Measurements from ENCODE around the gene OMP.

Gene OMP

DNA sequence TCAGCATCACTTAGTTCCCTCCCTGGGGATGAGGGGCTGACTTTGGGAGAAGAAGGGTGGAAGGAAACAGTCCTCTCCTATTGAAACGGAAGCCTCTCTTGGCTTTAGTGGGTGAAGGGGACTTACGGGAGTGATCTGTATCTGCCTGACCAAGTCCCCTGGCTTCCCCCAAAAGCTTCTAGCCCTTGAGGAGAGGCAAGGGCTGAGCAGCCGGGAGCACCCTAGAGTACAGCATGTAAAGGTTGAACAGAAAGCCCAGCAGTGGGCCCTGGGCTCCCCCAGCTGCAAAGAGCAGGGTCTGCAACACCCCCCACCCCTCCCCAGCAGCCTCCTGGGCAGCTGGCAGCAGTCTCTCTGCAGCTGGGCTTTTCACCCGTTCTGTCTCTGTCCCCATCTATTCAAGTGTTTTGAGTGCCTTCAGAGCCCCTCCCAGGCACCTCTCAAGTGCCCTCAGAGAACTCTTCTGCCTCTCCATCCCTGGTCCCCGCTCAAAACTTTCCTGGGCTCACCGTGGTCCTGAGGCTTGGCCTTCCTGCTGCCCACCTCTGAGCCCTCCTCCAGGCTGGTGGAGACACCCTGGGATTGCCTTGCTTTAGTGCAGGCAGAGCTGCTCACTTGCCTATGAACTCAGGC, 33.2 kb upstream of the OMP start:
- in situ Hi-C loops (cut with HindIII; ENCODE audit: low sequenced_read_pairs) = no loop called here

DNA sequence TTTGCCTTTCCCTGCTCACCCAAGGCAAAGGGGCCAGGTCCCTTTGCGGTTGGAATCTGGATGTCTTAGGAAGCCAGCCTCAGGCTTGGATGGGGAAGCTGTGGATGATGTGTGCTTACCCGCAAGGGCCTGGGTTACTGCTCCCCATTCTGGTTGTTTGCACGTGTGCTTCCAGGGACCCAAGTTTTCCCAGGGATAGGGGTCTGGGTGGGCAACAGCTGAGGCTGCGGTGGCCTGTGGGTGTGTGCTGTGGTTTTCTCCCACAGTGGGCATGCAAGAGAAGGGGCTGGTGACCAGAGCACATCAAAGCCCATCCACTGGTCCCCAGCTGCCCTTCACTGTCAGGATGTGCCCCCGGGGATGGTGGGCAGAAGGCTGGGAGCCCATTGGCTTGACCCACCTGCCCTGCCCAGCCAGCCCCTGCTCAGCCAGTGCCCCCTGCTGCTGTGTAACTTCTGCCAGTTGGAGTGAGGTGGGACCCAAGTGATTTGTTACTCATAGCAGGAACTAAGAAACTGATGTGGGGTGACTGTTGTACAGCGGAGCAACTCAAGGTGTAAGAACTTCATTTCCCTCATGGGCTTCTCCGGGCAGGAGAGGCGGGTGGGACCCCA, 32.6 kb upstream of the OMP start:
- in situ Hi-C loops (cut with HindIII; ENCODE audit: low sequenced_read_pairs) = no loop called here

DNA sequence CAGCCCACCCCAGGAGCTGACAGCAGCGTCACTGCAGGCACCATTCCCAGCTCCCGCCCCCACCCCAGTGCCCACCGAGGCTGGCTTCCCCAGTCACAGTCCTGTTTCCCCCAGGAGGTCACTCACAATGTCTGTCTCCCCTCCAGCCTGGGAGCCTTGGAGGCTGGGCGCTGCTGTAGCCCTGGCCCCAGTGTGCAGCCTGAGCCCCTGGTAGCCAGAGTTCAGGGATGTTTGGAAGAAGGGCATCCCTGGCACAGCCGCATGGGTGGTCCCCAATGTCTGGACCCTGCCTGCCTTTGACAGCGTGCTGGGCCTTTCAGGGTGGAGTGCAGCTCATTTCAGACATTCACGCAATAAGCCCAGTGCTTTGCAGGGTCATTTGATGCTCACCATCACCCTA, 31.6 kb upstream of the OMP start:
- in situ Hi-C loops (cut with HindIII; ENCODE audit: low sequenced_read_pairs) = no loop called here

DNA sequence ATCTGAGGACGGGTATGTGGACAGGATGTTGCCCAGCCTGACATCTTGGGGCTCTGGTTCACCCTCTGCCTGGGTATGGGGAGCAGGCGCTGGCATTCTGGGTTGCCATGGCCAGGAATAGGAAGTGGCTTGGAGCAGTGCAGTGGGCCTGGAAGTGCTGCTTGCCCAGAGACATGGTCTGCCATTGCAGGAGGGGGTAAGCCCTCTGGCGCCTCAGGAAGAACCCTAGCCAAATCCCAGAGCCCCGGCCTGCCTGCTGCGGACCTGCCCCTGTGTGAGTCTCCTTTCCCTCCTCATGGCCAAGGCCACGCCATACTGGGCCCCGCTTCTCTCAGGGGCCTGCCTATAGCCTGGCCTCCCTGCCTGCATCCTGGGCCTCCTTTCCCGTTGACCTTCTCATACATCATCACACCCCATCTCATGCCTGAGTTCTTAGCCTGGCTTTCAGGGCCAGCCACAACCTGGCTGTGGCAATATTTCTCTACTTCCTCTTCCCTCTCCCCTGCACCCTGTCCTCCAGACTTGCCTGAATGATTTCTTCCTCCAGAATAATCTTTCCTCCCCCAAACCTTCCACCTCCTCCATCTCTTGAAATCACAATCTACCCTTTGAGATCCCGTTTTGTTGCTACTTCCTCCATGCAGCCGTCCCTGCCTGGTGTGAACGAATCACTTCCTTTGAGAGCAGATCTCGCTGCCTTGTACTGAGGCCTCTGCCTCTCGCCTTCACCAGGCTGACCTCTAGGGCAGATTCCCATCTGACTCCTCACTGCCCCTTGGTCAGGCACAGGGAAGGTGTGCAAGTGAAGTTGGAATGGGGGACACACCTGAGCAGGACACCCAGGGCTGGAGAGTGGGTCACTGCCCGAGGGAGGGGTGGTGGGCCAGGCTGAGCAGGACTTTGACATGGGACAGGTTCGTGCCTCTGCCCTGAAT, 30.7 kb upstream of the OMP start:
- in situ Hi-C loops (cut with HindIII; ENCODE audit: low sequenced_read_pairs) = no loop called here

DNA sequence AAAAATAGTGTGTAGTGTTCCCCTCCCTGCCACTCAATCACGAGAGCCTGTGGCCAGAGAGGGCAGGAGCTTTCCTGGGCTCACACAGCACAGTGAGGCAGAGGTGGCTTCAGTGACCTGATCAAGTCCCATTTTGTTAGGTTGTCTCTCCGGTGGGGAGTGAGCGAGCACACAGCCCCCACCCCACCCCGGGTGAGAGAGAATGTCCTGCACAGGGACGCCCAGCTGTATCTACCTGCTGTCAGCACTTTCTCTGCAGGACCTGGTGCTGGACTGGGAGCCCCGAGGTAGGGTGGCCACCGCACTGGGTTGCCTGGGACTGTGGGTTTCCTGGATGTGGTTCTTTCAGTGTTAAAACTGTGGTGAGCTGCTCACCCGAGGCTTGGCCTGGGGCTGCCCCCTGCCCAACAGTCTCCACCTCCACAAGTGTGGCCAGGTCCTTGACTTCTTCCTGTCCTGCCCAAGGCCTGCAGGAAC, 29.8 kb upstream of the OMP start:
- in situ Hi-C loops (cut with HindIII; ENCODE audit: low sequenced_read_pairs) = no loop called here

DNA sequence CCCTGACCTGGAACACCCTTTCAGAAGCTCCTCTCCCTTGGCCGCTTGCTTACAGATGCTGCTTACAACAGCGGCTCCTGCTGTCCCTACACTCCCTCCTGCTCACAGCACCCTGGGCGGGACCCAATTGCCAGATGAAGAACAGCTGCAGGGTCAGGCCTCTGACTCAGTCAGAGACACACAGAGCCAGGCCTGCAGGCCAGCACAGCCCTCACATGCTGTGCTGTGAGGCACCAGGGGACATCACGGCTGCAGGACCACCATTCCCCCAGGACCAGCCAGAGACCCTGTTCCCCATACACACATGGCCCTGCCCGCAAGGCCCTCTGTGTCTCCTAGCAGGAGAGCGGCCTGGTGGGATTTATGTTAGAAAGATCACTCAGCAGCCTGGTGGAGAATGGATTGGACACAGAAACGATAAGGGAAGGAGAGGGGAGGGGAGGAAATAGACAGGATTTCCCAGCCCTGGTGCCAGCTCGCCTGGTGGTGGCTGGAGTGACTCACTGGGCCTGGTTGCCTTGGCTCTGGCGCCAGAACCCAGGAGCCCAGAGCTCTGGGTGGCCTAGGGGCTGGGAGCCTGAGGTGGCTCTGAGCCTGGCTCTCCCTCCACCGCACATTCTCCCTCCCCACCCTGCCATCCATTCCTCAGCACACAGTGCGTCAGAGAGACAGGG, 29.2 kb upstream of the OMP start:
- in situ Hi-C loops (cut with HindIII; ENCODE audit: low sequenced_read_pairs) = no loop called here

DNA sequence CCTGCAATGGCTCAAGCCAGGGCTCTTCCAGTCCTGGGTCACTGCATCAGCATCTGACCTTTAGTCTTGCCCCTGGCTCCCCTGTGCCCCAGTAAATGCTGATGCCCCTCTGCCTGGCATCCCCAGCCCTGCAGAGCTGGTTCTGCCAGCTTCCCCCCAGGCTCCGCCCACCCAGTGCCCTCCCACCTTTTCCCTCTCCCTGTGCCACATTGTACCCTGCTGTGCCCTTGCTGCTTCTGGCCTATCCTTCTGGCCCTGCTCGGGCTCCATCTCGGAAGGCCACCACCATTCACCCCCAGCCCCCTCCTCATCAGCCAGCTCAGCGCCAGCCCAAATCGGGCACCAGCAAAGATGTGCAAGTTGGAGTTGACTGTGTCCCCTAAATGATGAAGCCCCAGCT, 28.4 kb upstream of the OMP start:
- in situ Hi-C loops (cut with HindIII; ENCODE audit: low sequenced_read_pairs) = no loop called here

DNA sequence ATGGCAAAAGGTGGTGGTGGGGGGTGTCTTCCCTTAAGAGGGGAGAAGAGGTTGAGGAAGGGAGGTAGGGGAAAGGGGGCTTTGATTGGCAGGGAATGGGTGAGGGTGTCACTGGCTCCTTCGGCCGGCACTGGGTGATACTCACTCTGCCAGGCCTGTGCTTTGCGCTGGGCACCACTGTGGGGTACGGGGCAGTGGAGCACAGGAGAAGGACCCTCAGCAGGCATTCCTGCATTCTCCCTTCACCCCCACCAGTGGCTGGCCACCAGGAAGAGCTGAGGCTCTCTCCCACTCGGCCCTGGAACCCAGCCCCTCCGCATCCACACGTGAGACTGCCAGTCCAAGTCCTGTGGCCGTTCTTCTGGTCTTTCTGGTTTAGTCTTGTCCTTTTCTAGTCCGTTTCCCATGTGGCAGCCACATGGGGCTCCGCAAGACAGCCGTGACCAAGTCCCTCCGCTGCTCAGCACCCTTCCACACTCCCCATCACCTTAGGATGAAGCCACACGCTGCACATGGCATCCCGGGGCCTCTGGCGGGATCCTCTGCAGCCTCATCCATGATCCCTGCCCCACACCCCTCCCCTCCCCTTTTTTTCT, 27.9 kb upstream of the OMP start:
- in situ Hi-C loops (cut with HindIII; ENCODE audit: low sequenced_read_pairs) = no loop called here

DNA sequence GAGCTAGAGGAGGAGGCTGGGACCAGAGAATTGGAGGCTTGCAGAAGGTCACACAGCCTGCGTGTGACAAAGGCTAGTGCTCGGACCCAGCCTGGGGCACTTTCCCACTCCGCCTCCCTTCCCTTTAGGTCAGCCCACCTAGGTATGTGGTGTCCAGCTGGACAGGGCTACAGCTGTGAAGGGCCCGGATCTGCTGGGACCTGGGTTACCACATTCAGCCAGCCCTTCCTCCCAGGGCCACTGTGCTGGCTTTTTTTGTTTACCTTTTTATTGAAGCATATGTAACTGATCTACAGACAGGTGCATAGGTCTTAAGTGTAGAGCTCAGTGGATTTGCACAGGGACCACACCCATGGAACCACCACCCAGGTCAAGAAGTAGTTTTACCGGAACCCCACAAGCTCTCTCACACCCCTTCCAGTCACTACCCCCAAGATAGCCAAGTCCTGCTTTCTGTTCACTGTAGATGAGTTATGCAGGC, 27.2 kb upstream of the OMP start:
- in situ Hi-C loops (cut with HindIII; ENCODE audit: low sequenced_read_pairs) = no loop called here

DNA sequence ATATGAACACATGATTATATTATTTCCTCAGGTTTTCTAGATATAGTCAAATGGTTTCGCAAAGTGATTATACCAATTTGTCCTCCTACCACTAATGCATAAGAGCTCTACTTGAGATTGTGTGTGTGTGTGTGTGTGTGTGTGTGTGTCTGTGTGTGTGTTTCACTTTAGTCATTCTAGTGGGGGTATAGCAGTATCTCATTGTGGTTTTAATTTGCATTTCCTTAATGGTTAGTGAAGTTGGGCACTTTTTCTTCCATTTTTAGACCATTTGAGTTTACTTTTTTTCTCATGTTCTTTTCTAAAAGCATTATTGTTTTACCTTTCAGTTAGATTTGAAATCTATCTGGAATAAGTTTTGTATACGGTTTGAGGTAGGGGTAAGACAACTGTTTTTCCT, 23.0 kb upstream of the OMP start:
- in situ Hi-C loops (cut with HindIII; ENCODE audit: low sequenced_read_pairs) = no loop called here

DNA sequence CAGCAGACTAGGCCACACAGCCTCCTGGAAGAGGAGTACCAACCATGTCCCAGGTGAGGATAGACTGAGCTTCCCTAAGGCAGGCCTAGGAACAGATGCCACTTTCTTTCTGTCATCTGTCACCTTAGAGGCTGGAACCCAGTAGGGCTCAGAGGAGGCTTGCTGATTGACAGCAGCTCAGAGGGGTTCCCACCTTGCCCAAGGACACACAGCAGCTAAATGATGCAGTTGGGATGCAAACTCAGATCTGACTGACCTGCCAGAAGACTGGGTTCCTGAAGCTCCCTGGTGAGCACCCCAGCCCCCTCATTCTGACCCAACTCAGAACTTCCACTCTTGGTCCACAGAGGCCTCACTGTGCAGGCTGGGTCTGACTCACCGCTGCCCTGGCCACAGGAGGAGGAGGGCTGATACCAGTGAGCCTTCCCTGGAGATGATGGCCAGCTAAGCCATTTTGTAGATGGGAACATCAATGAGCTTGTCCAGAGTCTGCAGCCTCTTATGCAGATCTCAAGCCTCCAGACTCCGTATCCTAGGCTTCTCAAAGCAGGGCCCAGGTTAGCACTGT, 21.9 kb upstream of the OMP start:
- in situ Hi-C loops (cut with HindIII; ENCODE audit: low sequenced_read_pairs) = no loop called here

DNA sequence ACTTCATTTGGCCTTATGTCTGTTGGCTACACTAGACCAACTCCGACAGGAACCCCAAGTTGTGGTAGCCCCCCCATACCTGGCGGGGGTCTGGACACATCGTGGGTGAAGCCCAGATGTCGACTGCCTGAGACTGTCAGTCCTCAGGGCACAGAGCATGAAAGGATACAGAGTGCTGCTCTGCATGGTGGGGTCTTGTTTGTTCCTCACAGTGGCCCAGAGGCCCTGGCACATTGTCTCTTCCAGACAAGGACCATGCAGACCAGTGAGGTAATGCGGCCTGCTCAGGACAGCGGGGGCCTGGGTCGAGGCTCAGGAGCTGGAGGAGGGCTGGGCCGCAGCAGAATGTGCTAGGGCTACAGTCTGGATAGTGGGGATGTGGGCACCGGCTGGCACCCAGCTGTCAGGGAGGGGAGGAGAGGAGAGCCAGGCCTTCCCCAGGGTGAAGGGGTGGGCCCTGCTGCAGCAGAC, 21.2 kb upstream of the OMP start:
- in situ Hi-C loops (cut with HindIII; ENCODE audit: low sequenced_read_pairs) = no loop called here

DNA sequence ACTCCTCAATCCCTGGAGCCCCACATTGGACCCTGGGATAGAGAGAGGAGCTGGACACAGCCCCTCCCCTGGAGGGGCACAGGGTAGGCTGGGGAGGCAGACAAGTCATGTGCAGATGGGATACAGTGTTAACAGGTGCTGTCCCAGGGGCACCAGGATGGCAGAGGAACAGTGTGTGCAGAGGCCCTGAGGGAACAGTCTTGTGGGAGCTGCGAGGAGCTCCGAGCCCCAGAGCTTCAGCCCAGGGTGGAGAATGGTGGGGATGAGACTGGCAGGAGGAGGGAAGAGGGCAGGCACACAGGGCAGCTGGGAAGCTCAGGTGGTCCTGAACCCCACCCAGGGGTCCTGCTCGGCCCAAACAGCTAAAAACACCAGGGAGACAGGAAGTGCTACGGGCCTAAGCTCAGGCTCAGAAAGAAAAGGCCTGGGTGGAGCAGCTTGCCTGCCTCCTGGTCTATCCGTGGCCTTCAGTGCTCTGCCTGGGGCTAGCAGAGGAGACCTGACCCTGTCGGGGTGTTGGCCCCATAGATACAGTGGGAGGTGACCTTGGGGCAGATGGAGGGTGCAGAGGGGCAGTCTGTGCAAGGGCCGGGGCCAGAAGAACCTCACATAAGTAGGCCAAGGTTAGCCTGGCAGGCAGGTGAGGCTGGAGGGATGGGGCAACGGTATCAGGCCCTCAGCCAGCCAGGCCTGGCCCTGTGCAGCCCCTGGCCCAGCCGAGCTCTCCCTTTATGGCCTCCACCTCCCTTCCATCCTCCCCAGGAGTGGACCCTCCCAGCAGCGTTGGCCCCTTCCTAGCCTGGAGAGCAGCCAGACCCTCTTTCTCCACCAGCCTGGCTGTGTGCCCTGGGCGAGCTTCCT, 20.4 kb upstream of the OMP start:
- in situ Hi-C loops (cut with HindIII; ENCODE audit: low sequenced_read_pairs) = no loop called here

DNA sequence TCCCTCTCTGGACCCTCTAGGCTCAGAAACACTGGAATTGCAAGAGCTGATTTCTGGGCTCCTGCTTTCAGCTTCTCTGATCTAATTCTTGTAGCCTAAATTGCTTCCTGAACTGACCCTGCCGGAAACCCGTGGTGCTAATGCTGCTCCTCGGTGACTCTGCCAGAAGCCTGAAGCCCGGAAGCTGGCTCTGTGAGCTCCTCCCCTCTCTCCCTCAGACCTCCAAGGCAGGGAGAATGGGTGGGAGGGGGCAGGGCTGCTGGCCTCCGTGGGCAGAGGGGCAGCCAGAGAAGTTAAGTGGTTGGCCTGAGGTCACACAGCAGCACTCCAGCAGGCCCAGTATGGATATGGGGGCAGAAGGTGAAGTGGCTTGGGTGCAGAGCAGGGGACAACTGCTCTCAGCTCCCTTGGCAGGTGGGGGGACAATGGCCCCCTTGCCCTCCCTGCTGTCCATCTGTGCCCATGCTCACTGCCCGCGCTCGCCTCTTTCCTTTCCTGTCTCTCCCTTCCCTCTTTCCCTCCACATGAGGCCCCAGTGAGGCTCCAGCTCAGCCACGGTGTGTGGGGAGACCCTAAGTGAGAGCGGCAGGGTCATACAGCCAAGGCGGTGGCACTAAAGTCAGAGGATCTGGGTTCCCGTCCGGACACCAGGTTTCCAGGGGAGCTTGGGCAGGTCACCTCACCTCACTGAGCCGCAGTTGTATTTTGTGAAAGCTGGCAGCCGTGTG, 19.6 kb upstream of the OMP start:
- in situ Hi-C loops (cut with HindIII; ENCODE audit: low sequenced_read_pairs) = no loop called here

DNA sequence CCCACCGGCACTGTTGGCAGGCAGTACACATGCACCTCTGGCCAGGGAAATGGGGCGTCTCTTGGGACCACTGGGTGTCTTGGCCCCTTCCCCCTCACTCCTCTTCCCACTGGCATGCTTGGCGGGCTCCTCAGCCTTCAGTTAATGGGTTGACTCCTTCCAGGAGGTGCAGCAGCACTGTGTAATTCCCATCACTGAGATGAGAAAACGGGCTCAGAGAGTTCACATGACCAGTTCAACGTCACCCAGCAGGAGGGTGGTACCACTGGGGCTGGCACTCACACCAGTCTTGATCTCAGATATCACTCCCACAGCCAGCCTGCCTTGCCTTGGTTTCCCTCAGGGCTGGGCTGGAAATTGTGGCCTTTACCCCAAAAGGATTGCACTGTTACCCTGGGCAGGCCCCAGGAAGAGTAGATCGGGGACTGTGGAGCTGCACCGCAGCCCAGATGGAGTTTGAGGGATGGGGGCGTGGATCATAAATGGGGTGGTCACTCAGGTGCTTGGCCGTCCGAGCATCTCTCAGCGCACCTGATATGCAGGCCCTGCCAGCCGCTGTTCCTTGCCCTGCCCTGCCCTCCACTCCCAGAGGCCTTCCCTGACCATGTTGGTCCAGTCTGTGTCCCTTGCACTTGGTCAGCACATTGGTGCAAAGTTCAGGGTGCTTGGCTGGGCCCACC, 18.9 kb upstream of the OMP start:
- in situ Hi-C loops (cut with HindIII; ENCODE audit: low sequenced_read_pairs) = no loop called here

DNA sequence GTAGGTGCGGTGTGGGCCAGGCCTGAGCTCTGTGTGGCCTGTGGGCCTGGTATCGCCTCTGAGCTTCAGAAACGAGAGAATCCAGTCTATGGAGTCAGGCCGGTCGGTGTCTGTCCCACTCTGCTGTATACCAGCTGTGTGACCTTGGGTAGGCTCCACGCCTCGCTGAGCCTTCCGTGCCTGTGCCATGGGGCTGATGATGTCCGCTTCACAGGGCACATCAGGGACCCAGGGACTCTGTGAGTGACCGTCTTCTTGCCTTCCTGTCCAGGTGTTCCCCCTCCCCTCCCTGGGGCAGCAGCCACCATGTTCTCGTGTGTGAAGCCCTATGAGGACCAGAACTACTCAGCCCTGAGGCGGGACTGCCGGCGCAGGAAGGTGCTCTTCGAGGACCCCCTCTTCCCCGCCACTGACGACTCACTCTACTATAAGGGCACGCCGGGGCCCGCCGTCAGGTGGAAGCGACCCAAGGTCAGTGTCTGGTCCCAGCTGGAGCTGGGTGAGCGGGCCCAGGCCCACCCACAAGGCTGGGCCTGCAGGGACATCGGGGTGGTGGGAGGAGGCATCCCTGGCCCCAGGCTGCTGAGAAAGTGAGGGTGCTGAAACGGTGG, 18.0 kb upstream of the OMP start:
- in situ Hi-C loops (cut with HindIII; ENCODE audit: low sequenced_read_pairs) = loop anchor here (5.0 kb wide), 1 partner anchor 47 kb away; no protein-coding TSS in a partner anchor

DNA sequence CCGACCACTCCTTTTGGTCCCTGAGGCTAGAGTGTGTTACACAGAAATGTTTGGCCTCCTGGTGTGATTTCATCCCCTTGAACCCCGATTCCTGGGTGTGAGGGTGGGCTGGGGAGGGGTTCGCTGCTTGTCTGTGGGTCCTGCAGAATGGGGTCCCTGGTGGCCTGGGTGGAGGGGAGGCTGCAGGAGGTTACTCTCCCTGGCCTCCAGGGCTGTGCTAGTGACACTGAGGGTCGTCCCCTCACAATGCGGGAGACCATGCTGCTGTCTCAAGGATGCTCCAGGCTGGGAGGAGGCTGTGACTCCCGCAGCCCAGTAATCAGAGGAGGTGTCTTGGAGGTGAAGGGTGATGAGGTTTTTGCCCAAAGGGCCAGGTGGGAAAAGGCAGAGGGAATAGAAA, 17.0 kb upstream of the OMP start:
- in situ Hi-C loops (cut with HindIII; ENCODE audit: low sequenced_read_pairs) = loop anchor here (5.0 kb wide), 1 partner anchor 48 kb away; no protein-coding TSS in a partner anchor
